LNCAP (cell line): ENCODE results near the gene UBE4A.

Experiments used
- TF ChIP-seq, protein P1 (sequence below): fragments of 450-650 bp; IDR thresholded peaks from 2 replicates; pipeline ENCODE4 v1.5.1; 2017; ENCODE audit warnings: mild to moderate bottlenecking

The UBE4A gene

DNA sequence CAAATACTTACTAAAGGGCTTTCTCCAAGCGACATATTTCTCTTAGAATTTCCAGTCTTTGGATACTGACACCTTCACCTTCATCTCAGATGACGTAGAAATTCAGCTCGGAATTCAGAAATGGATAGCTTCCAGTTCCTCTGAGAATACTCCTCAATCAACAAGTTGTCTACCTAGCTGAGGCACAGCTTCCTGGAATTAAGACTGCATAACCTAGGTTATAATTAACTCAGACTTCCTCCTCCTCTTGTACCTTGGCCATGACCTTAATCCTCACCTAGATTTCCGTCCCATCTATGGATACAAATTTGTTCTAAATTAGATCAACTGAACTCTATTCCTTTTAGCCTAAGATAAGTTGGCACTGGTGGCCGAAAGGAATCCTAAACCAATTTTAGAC is 59.4 kb downstream of the UBE4A start:
- TF ChIP-seq, protein P1, sequence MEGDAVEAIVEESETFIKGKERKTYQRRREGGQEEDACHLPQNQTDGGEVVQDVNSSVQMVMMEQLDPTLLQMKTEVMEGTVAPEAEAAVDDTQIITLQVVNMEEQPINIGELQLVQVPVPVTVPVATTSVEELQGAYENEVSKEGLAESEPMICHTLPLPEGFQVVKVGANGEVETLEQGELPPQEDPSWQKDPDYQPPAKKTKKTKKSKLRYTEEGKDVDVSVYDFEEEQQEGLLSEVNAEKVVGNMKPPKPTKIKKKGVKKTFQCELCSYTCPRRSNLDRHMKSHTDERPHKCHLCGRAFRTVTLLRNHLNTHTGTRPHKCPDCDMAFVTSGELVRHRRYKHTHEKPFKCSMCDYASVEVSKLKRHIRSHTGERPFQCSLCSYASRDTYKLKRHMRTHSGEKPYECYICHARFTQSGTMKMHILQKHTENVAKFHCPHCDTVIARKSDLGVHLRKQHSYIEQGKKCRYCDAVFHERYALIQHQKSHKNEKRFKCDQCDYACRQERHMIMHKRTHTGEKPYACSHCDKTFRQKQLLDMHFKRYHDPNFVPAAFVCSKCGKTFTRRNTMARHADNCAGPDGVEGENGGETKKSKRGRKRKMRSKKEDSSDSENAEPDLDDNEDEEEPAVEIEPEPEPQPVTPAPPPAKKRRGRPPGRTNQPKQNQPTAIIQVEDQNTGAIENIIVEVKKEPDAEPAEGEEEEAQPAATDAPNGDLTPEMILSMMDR, result no peak

GRCh38 chr11:118427707-118428106 is 68.3 kb downstream of the UBE4A start:
- TF ChIP-seq, protein P1, result no peak

GRCh38 chr11:118430956-118431355 is 71.6 kb downstream of the UBE4A start:
- TF ChIP-seq, protein P1, result no peak

GRCh38 chr11:118434123-118434552 is 74.7 kb downstream of the UBE4A start:
- TF ChIP-seq, protein P1, result no peak

GRCh38 chr11:118434553-118435289 is 75.3 kb downstream of the UBE4A start:
- TF ChIP-seq, protein P1, result no peak

GRCh38 chr11:118435290-118435892 is 76.0 kb downstream of the UBE4A start:
- TF ChIP-seq, protein P1, result no peak

DNA sequence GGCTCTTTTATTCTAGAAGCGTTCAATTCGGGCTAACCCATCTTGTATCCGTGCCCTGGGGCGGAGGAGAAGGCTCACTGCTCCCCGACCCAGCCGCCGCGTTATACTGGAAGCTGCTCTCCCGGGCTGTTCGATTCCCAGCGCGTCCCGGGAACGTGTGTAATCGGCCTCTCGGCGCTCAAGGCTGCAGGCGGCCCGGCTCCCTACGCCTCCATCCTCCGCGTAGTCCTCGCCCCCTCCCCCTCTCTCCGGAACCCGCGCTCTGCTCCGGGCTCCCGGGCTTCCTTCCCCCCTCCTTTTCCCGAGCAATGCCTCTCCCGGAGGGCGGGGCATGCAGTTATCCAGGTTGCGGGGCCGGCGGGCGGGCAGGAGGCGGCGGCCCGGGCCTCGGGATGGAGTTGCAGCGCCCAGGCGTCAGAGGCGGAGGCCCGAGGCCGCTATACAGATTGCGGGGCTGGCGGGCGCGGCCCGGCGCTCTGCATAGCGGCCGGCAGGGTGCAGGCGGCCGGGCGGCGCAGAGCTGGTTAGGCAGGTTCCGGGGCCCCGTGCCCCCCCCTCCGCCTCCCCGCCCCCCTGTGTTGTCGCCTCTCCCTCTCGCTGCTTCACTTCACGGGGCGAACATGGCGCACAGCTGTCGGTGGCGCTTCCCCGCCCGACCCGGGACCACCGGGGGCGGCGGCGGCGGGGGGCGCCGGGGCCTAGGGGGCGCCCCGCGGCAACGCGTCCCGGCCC is 76.7 kb downstream of the UBE4A start, which contains the start of gene KMT2A:
Gene KMT2A, plus strand, starts transcription at position 600 of the 732 bp plus-strand sequence. Its CDS starts 21 bp downstream, at position 621.
- TF ChIP-seq, protein P1, result no peak
